ENCODE data around the gene EPS8.

GRCh38 chr12:15677228-15677627 lies 112.0 kb downstream of the EPS8 start:
- TF ChIP-seq ATF2 (CRISPR knock-in tag; IDR thresholded peaks at IDR 0.05; ENCODE audit: borderline replicate concordance, low read depth) (no peak), CTCF (IDR thresholded peaks at IDR 0.05) (no peak), ZNF219 (CRISPR knock-in tag; IDR thresholded peaks at IDR 0.05; ENCODE audit: borderline replicate concordance) (no peak), NFYB (CRISPR knock-in tag; conservative IDR thresholded peaks at IDR 0.05; ENCODE audit: low read depth) (no peak), ZNF416 (CRISPR knock-in tag; IDR thresholded peaks at IDR 0.05) (no peak), ETV6 (CRISPR knock-in tag; IDR thresholded peaks at IDR 0.05) (no peak), ZSCAN18 (CRISPR knock-in tag; IDR thresholded peaks at IDR 0.05) (no peak), ESRRA (CRISPR knock-in tag; IDR thresholded peaks at IDR 0.05; ENCODE audit: borderline replicate concordance) (no peak), TCF7 (CRISPR knock-in tag; IDR thresholded peaks at IDR 0.05; ENCODE audit: low read depth) (no peak), FOXJ3 (CRISPR knock-in tag; IDR thresholded peaks at IDR 0.05; ENCODE audit: borderline replicate concordance) (no peak)
- TF ChIP-seq, protein P1, sequence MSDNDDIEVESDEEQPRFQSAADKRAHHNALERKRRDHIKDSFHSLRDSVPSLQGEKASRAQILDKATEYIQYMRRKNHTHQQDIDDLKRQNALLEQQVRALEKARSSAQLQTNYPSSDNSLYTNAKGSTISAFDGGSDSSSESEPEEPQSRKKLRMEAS (CRISPR knock-in tag; IDR thresholded peaks at IDR 0.05): no peak
- TF ChIP-seq, protein P2, sequence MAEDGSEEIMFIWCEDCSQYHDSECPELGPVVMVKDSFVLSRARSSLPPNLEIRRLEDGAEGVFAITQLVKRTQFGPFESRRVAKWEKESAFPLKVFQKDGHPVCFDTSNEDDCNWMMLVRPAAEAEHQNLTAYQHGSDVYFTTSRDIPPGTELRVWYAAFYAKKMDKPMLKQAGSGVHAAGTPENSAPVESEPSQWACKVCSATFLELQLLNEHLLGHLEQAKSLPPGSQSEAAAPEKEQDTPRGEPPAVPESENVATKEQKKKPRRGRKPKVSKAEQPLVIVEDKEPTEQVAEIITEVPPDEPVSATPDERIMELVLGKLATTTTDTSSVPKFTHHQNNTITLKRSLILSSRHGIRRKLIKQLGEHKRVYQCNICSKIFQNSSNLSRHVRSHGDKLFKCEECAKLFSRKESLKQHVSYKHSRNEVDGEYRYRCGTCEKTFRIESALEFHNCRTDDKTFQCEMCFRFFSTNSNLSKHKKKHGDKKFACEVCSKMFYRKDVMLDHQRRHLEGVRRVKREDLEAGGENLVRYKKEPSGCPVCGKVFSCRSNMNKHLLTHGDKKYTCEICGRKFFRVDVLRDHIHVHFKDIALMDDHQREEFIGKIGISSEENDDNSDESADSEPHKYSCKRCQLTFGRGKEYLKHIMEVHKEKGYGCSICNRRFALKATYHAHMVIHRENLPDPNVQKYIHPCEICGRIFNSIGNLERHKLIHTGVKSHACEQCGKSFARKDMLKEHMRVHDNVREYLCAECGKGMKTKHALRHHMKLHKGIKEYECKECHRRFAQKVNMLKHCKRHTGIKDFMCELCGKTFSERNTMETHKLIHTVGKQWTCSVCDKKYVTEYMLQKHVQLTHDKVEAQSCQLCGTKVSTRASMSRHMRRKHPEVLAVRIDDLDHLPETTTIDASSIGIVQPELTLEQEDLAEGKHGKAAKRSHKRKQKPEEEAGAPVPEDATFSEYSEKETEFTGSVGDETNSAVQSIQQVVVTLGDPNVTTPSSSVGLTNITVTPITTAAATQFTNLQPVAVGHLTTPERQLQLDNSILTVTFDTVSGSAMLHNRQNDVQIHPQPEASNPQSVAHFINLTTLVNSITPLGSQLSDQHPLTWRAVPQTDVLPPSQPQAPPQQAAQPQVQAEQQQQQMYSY (CRISPR knock-in tag; IDR thresholded peaks at IDR 0.05): no peak
